Measurements from ENCODE around the gene HS3ST2.

HS3ST2 gene

DNA sequence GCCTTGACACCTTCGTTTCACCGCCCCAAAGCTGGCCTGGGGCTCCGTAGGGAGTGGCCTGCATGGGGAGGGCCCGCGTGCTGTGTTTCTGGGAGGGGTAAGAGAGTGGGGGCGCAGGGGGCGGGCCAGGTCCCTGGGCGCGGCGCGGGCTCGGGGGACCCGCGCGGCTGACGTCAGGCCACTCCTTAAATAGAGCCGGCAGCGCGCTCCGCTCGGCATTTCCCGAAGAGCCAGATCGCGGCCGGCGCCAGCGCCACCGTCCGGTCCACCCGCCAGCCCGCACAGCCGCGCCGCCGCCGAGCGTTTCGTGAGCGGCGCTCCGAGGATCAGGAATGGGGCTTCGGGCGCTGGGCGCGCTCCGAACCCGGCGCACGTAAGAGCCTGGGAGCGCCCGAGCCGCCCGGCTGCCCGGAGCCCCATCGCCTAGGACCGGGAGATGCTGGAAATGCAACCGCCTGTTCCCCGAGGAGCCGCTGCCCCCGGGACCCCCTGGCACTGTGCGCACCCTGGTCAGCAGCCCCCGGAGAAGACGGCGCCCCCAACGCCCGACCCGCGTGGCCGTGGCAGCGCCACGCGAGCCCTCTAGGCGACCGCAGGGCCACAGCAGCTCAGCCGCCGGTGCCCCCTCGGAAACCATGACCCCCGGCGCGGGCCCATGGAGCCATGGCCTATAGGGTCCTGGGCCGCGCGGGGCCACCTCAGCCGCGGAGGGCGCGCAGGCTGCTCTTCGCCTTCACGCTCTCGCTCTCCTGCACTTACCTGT is at the start of gene HS3ST2:
TSS of gene HS3ST2 (plus strand) at position 215 of the 763 bp plus-strand sequence. CDS start at position 664, 449 bp downstream.
- no peak for DNase-seq (ENCODE audit: low read depth in 2 of 3, low spot score in 2 of 3)

DNA sequence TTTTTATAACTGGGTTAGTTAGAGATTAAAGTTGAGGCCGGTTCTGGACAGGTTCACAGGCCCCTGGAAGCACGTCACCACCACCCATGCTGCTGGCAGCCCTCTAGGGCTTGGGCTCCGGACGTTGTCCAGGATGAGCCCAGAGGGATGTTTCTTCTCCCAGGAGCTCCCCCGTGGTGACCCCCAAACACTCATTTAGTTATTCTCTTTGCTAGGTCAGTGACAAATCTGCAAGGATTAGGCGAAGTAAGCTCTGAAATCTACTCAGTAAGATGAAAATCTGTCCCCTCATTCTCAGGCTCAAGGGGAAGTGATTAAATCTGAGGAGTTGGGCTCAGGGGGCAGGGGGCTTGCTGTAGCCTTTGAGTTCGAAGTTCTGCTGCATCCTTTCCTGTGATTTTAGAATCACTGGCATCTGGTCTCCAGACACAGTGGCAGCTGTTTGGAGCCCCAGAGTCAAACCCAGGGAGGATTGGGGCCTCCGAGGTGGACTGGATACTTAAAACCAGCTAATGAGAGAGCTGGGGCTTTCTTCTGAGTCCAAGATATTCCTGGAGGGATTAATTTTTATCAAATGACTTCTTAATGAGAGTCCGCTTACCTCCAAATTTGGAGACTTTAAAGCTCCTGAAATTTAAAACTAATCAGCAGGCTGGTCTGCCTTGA is 49.2 kb upstream of the HS3ST2 start:
- DNase-seq (ENCODE audit: low read depth in 2 of 3, low spot score in 2 of 3), result no peak

DNA sequence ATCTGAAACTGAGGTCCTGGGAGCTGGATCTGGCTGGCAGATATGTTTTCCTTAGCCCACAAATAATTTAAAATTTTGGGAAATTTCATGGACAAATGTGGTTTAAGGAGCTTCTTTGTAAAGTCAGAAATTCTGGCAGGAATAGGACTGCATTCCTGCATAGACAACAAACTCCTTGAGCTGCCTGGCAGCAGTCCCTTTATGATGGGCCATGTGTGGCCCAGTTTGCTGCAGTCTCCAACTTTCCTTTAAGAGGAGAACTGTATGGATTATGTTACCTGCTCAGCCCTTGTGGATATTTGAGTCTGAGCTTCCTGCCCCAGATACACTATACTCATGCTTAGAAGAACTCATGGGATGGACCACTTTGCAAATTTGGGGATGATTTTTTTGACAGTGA is 48.5 kb upstream of the HS3ST2 start:
- no peak for DNase-seq (ENCODE audit: low read depth in 2 of 3, low spot score in 2 of 3)

DNA sequence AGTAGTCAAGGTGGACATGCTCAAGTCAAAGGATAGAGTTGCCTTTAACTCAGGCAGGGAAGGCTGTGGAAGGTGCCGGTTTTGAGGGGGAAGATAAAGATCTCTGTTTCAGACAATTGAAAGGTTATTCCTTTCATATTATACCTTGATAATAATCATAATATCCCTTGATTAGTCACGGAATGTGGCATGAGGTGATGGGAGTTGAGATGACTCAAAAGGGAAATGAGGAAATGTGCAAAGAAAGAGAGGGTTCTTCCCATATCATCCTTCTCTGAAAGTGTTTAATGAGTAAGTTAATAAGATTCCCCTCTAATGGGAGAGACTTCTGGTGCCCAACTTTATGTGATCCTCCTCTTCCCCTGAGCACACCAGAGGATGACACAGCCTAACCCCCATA is 43.1 kb upstream of the HS3ST2 start:
- no peak for DNase-seq (ENCODE audit: low read depth in 2 of 3, low spot score in 2 of 3)

DNA sequence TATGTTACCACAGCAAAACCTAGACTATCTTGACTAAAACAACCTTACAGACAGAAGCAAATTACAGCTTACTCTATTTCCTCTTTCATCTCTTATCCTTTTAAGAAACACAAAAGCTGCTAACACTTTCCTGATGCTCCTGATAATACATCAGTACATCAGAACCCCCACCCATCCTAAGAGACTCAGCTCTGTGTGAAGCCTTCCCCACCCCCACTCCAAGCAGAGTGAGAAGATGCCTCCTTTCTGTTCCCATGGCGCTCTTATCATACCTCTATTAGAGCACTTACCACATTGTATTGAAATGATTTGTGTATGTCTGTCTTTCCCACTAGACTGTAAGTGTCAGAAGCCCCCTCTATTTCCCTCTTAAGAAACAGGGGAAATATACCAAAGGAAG is 42.4 kb upstream of the HS3ST2 start:
- DNase-seq (ENCODE audit: low read depth in 2 of 3, low spot score in 2 of 3), result no peak

DNA sequence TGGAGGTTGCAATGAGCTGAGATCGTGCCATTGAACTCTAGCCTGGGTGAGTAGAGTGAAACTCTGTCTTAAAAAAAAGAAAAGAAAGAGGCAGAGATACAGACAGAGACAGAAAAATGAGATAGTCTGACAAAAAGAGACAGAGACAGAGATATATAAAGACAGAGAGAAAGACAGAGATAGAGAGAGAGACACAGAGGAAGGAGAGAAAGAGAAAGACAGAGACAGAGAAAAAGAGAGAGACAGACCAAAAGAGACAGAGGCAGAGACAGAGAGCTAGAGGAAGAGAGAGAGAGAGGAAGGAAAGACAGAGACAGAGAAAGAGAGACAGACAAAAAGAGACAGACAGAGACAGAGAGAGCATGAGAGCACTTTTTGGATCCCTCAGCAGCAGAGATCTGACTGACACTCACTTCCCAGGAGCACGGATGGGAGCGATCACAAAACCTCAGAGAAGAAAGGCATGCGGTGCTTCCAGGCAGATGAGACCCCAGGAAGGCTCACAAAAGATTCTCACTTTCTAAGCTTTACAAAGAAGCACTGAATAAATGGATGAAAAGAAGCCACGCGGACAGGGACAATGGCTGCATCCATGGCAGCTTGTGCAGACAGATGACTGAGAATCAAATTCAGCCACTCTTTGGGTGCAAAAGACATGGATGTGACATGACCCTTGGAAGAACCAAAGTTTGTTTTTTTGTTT is 38.6 kb upstream of the HS3ST2 start:
- no peak for DNase-seq (ENCODE audit: low read depth in 2 of 3, low spot score in 2 of 3)

DNA sequence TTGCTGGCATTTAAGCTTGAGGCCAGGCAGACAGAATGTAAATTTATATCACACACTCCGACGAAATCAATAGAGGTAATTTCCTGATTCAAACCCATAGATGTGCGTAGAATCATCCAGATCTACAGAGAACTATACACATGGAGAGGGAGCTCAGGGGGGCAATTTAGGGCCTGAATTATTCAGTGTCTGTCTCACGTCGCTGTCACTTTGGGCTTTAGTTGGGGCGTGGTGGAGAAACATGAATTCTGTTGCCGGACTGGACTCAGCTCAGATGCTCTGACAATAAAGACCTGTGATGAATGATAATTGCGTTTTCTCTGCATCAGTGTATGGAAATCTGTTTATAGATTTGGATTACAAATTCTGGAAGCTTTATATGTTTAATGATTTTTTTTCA is 32.5 kb upstream of the HS3ST2 start:
- DNase-seq (ENCODE audit: low read depth in 2 of 3, low spot score in 2 of 3), result no peak

DNA sequence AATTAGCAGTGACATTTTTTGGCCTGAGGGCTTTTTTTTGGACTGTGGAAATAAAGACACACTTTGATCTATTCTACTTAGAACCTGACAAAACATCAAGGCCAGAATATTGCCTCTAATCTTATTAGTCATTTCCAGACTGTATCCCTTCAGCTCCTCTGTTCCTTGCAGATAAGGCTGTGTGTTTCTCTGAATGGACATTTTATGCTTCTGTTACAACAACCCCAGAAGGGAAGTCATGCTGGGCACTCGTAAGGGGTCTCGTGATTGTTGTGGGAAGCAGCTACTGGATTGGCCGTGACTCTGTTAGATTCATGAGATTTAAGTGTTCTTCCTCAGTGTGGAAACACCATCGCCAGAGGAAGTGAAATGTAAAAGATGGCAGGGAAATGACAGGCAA is 31.6 kb upstream of the HS3ST2 start:
- no peak for DNase-seq (ENCODE audit: low read depth in 2 of 3, low spot score in 2 of 3)

DNA sequence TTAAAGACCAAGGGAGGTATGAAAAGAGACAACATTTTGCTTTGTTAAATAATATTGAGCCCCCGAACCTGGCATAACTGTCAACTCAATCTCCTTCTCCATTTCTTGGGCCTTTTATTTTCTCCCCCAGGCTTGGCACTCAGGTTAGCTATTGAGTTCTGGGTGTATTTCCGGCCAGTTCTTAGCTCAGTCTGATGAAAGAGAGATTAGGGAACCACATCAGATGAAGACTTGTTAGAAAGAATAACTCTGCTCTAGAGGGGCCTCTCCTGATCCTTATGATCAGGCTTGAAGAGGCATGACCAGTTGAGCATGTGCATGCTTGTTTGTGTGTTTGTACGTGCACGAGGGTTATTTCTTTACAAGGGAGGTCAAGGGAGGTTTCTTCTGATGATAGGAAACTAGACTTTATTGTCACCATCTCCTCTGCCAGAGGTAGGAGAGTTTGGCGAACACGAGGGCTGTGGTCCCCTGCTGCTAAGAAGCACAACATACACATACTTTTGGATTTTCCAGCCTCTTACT is 29.2 kb upstream of the HS3ST2 start:
- no peak for DNase-seq (ENCODE audit: low read depth in 2 of 3, low spot score in 2 of 3)

DNA sequence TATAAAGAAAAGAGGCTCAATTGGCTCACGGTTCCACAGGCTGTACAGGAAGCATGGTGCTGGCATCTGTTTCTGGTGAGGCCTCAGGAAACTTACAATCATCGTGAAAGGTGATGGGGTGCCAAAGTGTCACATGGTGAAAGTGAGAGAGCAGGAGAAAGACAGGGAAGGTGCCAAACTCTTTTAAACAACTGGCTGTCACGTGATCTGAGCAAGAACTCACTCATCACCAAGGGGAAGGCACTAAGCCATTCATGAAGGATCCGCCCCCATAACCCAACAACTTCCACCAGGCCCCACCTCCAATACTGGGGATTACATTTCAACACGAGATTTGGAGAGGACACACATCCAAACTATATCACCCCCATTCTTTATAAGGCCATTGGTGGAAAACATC is 28.4 kb upstream of the HS3ST2 start:
- DNase-seq (ENCODE audit: low read depth in 2 of 3, low spot score in 2 of 3), result no peak

DNA sequence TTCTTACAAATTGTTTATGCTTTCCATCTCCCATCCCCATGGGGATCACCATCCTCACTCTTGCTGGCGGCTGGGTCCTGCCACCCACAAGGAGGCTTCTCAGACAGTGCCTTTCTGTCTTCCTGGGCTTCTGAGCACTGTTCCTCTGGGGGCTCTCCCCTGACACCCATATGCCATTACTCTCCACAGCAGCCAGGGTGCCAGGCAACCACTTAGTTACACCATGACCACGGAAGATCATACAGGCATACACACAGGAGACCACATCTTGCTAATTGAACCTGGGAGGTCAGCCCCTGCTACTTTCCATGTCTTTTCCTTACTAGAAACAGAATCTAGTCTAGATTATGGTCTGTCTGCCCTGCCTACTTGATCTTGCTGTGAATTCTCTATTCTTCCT is 27.7 kb upstream of the HS3ST2 start:
- DNase-seq (ENCODE audit: low read depth in 2 of 3, low spot score in 2 of 3), result no peak

DNA sequence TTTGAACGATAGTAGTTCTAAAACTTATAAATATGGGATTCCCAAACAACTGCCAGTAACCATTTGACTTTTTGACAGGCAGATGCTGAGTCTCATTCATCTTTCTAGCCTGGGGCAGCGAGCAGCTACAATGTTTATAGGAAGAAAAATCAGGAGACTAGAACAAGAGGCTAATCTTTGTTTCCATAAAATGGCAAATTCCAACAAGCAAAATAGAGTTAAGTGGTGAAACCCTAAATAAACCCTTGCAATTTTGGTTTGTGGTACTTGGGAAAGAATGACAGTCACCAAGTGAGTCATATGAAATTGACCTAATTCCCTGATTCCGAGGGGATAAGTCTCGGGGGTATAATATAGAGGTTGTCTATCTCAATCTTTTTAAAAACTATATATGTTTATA is 27.3 kb upstream of the HS3ST2 start:
- DNase-seq (ENCODE audit: low read depth in 2 of 3, low spot score in 2 of 3), result no peak

DNA sequence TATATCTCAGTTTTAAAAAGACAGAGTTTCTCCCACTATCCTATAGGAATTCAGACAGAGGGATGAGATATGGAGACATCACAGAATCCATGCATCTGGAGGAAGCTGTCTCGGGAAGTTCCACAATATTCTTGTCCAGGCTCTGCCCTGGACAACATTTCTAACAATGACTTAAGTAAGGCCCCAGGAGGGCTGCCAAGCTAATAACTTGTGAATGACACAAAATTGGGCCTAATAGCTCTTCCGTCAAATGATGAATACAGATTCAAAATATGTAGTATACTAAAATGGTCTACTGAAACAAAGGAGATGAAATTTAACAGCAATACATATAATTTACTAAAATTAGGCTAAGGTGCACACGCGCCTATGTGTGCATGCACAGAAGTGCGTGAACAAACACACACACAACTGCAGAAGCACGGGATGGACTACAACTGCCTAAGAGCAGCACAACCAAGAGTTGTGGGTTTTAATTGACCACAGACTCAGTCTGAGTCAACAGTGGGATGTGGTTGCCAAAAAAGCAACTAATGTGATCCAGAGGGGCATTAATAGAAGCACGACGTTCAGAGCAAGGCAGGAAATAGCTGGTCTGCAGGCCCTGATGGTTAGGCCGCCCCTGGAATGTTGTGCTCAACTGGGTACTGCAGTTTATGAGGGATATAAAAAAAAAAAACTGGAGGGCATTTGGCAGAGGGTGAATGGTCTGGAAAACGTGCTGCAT is 26.3 kb upstream of the HS3ST2 start:
- no peak for DNase-seq (ENCODE audit: low read depth in 2 of 3, low spot score in 2 of 3)

DNA sequence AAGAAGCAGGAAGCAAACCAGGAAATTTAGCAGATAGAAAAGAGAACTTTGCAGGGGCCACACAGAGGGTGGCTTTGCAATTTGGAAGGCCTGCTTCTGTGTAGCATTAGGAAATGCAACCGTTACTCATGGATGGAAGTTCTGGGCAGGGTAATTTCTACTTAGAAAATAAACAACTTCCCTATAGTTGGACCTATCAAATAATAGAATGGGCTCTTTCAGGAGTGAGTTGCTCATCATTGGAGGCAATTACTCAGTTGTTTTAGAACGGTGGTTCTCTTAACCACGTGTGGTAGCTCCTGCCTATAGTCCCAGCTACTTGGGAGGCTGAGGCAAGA is 25.8 kb upstream of the HS3ST2 start:
- no peak for DNase-seq (ENCODE audit: low read depth in 2 of 3, low spot score in 2 of 3)

DNA sequence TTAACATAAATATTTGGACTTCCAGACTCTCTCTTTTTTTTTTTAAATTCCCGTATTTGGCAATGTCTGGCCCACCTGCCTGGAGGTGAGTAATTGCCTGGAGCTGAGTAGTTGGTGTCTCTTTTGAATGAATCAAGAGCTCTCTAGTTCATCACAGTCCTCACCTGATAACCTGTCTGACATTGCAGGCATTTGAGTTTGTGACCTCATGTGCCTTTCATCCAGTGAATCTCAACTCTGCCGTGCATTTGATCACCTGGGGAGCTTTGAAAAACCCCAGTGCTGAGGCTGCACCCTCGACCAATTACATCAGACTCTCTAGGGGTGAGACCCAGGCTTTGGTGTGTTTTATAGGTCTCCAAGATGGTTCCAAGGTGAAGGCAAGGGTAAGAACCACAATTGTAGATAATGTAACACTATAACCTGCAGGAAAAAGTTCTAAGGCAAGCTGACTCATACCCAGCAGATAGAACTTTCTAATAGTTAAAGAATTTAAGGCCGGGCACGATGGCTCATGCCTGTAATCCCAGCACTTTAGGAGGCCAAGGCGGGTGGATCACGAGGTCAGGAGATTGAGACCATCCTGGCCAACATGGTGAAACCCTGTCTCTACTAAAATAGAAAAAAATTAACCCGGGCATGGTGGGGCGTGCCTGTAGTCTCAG is 24.5 kb upstream of the HS3ST2 start:
- no peak for DNase-seq (ENCODE audit: low read depth in 2 of 3, low spot score in 2 of 3)

DNA sequence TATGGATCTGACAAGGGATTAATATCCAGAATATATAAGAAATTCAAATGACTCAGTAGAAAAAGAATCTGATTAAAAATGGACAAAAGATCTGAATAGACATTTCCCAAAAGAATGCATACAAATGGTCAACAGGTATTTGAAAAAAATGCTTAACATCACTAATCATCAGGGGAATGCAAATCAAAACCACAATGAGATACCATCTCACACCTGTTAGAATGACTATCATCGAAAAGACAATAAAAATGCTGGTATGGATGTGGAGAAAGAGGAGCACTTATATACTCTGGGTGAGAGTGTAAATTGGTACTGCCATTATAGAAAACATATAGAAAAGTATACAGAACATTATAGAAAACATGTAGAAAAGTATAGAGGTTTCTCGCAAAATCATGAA is 16.4 kb upstream of the HS3ST2 start:
- no peak for DNase-seq (ENCODE audit: low read depth in 2 of 3, low spot score in 2 of 3)

DNA sequence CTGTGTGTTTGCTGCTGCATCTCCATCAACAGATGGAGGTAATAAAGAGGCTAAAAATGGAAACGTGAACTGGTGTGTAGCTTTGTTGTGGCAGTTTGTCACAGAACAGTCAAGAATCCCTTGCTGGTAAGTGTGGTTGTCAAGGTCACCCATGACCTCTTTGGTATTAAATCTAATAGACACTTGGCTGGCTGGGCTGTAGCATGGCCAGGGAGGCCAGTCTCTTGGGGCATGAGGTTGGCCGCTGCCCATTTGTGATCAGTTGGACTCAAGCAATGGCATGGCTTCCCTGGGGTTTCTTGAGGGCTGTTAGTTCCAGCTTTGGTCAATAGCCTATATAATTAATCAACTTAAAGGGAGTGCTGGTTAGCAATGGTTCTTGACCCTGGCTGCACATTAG is 14.8 kb upstream of the HS3ST2 start:
- no peak for DNase-seq (ENCODE audit: low read depth in 2 of 3, low spot score in 2 of 3)

DNA sequence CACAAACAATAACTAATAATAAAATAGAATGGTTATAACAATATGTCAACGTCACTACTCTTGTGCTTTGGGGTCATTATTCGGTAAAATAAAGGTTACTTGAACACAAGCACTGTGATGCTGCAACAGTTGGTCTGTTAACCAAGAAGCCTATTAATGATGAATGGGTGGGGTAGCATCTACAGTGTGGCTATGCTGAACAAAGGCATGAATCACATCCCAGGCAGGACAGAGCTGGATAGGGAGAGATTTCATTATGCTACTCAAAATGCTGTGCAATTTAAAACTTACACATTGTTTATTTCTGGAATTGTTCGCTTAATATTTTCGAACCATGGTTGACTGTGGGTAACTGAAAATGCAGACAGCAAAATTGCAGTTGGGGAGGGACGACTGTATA is 9.1 kb upstream of the HS3ST2 start:
- DNase-seq (ENCODE audit: low read depth in 2 of 3, low spot score in 2 of 3), result no peak

DNA sequence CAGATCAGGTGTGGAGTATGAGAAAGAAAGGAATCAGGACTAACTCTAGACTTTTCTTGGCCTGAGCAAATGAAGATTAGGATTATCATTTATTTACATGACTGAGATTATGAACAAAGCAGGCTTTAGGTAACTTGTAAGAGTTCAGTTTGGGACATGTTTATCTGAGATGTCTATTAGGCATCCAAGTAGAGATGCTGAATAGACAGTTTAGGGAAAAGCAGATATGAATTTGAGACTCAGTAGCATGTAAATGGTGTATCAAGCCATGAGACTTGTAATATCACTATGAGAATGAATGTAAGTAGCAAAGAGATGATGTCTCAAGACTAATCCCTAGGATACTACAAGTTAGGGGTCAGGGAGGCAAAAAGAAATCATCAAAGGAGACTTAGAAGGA is 8.6 kb upstream of the HS3ST2 start:
- DNase-seq (ENCODE audit: low read depth in 2 of 3, low spot score in 2 of 3), result no peak

DNA sequence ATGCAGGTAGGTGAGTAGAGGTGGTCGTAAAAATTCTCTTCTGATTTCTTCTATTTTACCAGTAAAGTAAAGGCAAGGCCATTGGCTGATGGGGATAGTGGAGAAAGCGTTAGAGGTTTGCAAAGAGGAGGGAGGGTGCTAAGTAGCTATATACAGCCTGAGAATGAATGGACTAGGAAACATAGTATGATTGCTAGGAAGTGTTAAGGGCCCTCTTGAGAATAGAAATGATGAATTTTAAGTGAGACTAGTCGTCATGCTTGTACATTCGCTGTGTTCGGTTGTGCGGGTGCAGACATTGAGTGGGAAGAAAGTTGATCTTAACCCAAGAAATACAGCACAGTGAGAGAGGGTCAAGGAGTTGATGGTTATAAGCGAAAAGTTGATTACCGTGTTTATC is 7.2 kb upstream of the HS3ST2 start:
- no peak for DNase-seq (ENCODE audit: low read depth in 2 of 3, low spot score in 2 of 3)

DNA sequence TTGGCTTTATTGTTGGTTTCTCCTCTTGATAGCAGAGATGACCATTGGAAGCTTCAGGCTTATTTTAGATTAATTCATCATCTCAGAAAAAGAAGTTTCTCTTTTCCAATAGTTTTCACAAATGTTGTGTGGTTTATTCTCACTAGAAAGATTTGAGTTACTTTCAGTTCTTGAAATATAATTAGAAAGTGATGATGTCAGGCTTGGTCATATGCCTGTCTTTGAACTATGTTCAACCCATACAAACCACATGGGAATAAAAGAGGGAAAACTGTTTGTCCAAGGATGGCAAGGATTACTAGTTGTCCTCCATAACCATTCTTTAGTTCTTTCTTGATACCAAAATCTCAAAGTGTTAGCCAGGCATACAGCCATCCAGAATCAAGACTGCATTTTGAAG is 3.7 kb upstream of the HS3ST2 start:
- DNase-seq (ENCODE audit: low read depth in 2 of 3, low spot score in 2 of 3), result no peak
